ENCODE results near the gene NPIPA1. TPM values are rescaled to one million over a fixed set of nuclear protein-coding genes. Genes with fewer than 3 reads are reported as not detected.
"Not testable (repeated sequence)": the region's sequence is repeated elsewhere in the genome, so short reads cannot be mapped to it uniquely, and the experiment has no call there.

NPIPA1 gene
- total RNA-seq, 1 experiment from 2014 or later = 215 TPM

- H3K27me3 Mint-ChIP-seq (ENCODE audit: insufficient read depth, unreplicated experiment); POLR2A ChIA-PET; DNase-seq (ENCODE audit: unreplicated experiment); BruUV-seq (replicated peaks); H3K4me1 Mint-ChIP-seq (ENCODE audit: insufficient read depth, unreplicated experiment); H3K9me3 Mint-ChIP-seq (ENCODE audit: unreplicated experiment); H3K4me3 Mint-ChIP-seq (ENCODE audit: unreplicated experiment); intact Hi-C loops (cut with micrococcal nuclease); H3K27ac Mint-ChIP-seq (ENCODE audit: low read depth, unreplicated experiment): not testable (repeated sequence)
- peaks cover 60% of the 10 kb centered on the region for H3K36me3 Mint-ChIP-seq (ENCODE audit: insufficient read depth, unreplicated experiment)
- CTCF ChIA-PET = interaction anchor here (0.6 kb wide), 1 partner anchor 76 kb away, joined by 3 read pairs; no protein-coding TSS in a partner anchor
Observed at GRCh38 chr16:14988661-14989191, 51.5 kb downstream of the NPIPA1 start.

- H3K27me3 Mint-ChIP-seq (ENCODE audit: insufficient read depth, unreplicated experiment); intact Hi-C loops (cut with micrococcal nuclease); BruUV-seq (replicated peaks); POLR2A ChIA-PET; H3K27ac Mint-ChIP-seq (ENCODE audit: low read depth, unreplicated experiment); DNase-seq (ENCODE audit: unreplicated experiment); H3K4me1 Mint-ChIP-seq (ENCODE audit: insufficient read depth, unreplicated experiment); H3K9me3 Mint-ChIP-seq (ENCODE audit: unreplicated experiment); H3K4me3 Mint-ChIP-seq (ENCODE audit: unreplicated experiment): not testable (repeated sequence)
- peaks cover 59% of the 10 kb centered on the region for H3K36me3 Mint-ChIP-seq (ENCODE audit: insufficient read depth, unreplicated experiment)
- CTCF ChIA-PET = interaction anchor here (0.6 kb wide), 1 partner anchor 76 kb away, joined by 3 read pairs; no protein-coding TSS in a partner anchor
Observed at GRCh38 chr16:14989291-14990281, 52.3 kb downstream of the NPIPA1 start.

DNA sequence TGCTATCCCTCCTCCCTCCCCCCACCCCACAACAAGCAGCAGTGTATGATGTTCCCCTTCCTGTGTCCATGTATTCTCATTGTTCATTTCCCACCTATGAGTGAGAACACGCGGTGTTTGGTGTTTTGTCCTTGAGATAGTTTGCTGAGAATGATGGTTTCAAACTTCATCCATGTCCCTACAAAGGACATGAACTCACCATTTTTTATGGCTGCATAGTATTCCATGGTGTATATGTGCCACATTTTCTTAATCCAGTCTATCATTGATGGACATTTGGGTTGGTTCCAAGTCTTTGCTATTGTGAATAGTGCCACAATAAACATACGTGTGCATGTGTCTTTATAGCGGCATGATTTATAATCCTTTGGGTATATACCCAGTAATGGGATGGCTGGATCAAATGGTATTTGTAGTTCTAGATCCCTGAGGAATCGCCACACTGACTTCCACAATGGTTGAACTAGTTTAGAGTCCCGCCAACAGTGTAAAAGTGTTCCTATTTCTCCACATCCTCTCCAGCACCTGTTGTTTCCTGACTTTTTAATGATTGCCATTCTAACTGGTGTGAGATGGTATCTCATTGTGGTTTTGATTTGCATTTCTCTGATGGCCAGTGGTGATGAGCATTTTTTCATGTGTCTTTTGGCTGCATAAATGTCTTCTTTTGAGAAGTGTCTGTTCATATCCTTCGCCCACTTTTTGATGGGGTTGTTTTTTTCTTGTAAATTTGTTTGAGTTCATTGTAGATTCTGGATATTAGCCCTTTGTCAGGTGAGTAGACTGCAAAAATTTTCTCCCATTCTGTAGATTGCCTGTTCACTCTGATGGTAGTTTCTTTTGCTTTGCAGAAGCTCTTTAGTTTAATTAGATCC lies 56.3 kb downstream of the NPIPA1 start:
- not testable (repeated sequence) for H3K4me1 Mint-ChIP-seq (ENCODE audit: insufficient read depth, unreplicated experiment)

DNA sequence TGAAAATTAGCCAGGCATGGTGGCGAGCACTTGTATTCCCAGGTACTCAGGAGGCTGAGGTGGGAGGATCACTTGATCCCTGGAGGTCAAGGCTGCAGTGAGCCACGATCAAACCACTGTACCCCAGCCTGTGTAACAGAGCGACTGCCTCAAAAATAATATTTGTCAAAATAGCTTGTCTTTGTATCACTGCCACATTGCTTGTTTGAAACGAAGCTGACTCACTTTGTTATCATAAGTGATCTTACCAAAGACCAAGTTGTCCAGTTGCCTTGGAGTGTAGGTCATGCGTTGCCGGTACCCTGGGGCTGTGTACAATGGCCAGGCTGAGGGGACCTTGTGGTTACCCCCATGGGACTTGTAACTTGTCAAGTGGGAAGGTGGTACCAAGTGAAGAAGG lies 59.5 kb downstream of the NPIPA1 start:
- not testable (repeated sequence) for BruUV-seq (replicated peaks); H3K9me3 Mint-ChIP-seq (ENCODE audit: unreplicated experiment)

More for the DNA sequence above, 56.3 kb downstream of the NPIPA1 start:
- intact Hi-C loops (cut with micrococcal nuclease); POLR2A ChIA-PET; CTCF ChIA-PET; DNase-seq (ENCODE audit: unreplicated experiment); H3K27me3 Mint-ChIP-seq (ENCODE audit: insufficient read depth, unreplicated experiment); H3K4me3 Mint-ChIP-seq (ENCODE audit: unreplicated experiment); H3K9me3 Mint-ChIP-seq (ENCODE audit: unreplicated experiment); H3K27ac Mint-ChIP-seq (ENCODE audit: low read depth, unreplicated experiment): not testable (repeated sequence)
- H3K36me3 Mint-ChIP-seq (ENCODE audit: insufficient read depth, unreplicated experiment) = peaks cover 45% of the 10 kb centered on the region
- BruUV-seq (replicated peaks) = TSS peak; percentile 6

DNA sequence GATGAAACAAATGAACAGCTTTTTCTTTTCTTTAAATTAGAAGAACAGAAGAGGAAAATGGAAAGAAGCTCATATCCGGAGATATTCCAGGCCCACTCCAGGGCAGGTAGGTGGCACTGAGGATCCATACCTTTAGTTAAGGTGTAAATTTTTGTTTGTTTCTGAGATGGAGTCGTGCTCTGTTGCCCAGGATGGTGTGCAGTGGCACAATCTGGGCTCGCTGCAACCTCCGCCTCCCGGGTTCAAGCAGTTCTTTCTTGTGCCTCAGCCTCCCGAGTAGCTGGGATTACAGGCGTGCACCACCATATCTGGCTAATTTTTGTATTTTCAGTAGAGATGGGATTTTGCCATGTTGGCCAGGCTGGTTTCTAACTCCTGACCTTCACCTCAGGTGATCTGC lies 61.1 kb downstream of the NPIPA1 start:
- H3K27ac Mint-ChIP-seq (ENCODE audit: low read depth, unreplicated experiment); H3K4me1 Mint-ChIP-seq (ENCODE audit: insufficient read depth, unreplicated experiment); H3K27me3 Mint-ChIP-seq (ENCODE audit: insufficient read depth, unreplicated experiment); CTCF ChIA-PET; intact Hi-C loops (cut with micrococcal nuclease); H3K9me3 Mint-ChIP-seq (ENCODE audit: unreplicated experiment); DNase-seq (ENCODE audit: unreplicated experiment); H3K4me3 Mint-ChIP-seq (ENCODE audit: unreplicated experiment); POLR2A ChIA-PET; BruUV-seq (replicated peaks): not testable (repeated sequence)
- H3K36me3 Mint-ChIP-seq (ENCODE audit: insufficient read depth, unreplicated experiment) = peaks cover 59% of the 10 kb centered on the region

More for the DNA sequence above, 59.5 kb downstream of the NPIPA1 start:
- H3K27me3 Mint-ChIP-seq (ENCODE audit: insufficient read depth, unreplicated experiment); H3K4me3 Mint-ChIP-seq (ENCODE audit: unreplicated experiment); CTCF ChIA-PET; intact Hi-C loops (cut with micrococcal nuclease); POLR2A ChIA-PET; H3K4me1 Mint-ChIP-seq (ENCODE audit: insufficient read depth, unreplicated experiment): not testable (repeated sequence)
- DNase-seq (ENCODE audit: unreplicated experiment) = peak; percentile 47
- Mint-ChIP-seq H3K27ac (ENCODE audit: low read depth, unreplicated experiment) (peak overlapping the region; percentile 42), H3K36me3 (ENCODE audit: insufficient read depth, unreplicated experiment) (peaks cover 55% of the 10 kb centered on the region)

DNA sequence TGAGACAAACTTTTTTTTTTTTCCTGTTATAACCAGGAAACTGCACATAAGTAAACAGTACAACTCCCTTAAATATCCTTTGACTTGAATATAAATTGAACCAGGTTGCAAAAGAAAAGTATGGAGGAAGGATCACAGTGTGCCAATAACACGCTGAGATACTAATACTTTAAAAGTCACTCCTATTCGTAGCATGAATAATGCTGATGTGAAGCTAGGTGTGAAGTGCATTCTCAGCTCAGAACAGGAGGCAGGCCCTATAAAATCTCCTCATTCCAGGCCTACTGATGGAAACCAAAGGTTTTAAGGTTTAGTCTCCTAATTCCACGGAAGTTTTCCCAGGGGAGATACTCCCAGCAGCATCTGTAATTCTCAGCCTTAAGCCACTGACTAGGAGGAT lies 62.6 kb downstream of the NPIPA1 start:
- CTCF ChIA-PET; DNase-seq (ENCODE audit: unreplicated experiment); H3K4me1 Mint-ChIP-seq (ENCODE audit: insufficient read depth, unreplicated experiment); H3K27ac Mint-ChIP-seq (ENCODE audit: low read depth, unreplicated experiment); H3K4me3 Mint-ChIP-seq (ENCODE audit: unreplicated experiment); H3K27me3 Mint-ChIP-seq (ENCODE audit: insufficient read depth, unreplicated experiment); intact Hi-C loops (cut with micrococcal nuclease); POLR2A ChIA-PET; H3K9me3 Mint-ChIP-seq (ENCODE audit: unreplicated experiment): not testable (repeated sequence)
- BruUV-seq (replicated peaks) = TSS peak; percentile 11
- H3K36me3 Mint-ChIP-seq (ENCODE audit: insufficient read depth, unreplicated experiment) = peaks cover 56% of the 10 kb centered on the region

Small RNA genes within 50 kb of the gene (microRNA-seq; reads per million reads assigned to microRNA genes)
- gene MIR3180-1 = not detected
- gene MIR3670-1 = not detected
- not detected for gene MIR6511A1
- gene MIR6770-1 = not detected

Other genes starting within 250 kb of the NPIPA1 start
- not detected in 2 replicates for gene PLA2G10, start 243.1 kb upstream of the NPIPA1 start, total RNA-seq (2022)
- 3.2 and 3.3 TPM in 2 replicates for gene NPIPA3, start 234.0 kb upstream of the NPIPA1 start, total RNA-seq (2022)
- 7.3 and 7.6 TPM in 2 replicates for gene NPIPA2, start 194.9 kb upstream of the NPIPA1 start, total RNA-seq (2022)
- 121 and 125 TPM in 2 replicates for gene NOMO1, start 103.7 kb upstream of the NPIPA1 start, total RNA-seq (2022)
- gene PDXDC1, start 37.6 kb downstream of the NPIPA1 start, total RNA-seq (2022) = 70.7 and 97.1 TPM in 2 replicates
- gene NTAN1, start 118.6 kb downstream of the NPIPA1 start, total RNA-seq (2022) = 18.9 and 20.6 TPM in 2 replicates
- gene RRN3, start 156.8 kb downstream of the NPIPA1 start, total RNA-seq (2022) = 38.8 and 39.7 TPM in 2 replicates

Data from MCF 10A (cell line).